ENCODE data around the gene FAM111A. TPM values are rescaled to one million over a fixed set of nuclear protein-coding genes. Genes with fewer than 3 reads are reported as not detected.

The FAM111A gene
- total RNA-seq, 4 donors from 2014 or later: 36.8 to 94.2 (median 51.7) TPM

- TF ChIP-seq CTCF (IDR thresholded peaks at IDR 0.05; ENCODE audit: low read depth): no peak
Observed at GRCh38 chr11:59193587-59194130, 51.0 kb downstream of the FAM111A start.

- TF ChIP-seq CTCF (IDR thresholded peaks at IDR 0.05; ENCODE audit: low read depth): no peak
Observed at GRCh38 chr11:59195586-59195985, 52.9 kb downstream of the FAM111A start.

GRCh38 chr11:59196777-59197176, 54.1 kb downstream of the FAM111A start:
- no peak for TF ChIP-seq CTCF (IDR thresholded peaks at IDR 0.05; ENCODE audit: low read depth)

GRCh38 chr11:59197991-59198390, 55.3 kb downstream of the FAM111A start:
- no peak for TF ChIP-seq CTCF (IDR thresholded peaks at IDR 0.05; ENCODE audit: low read depth)

GRCh38 chr11:59198726-59199125, 56.1 kb downstream of the FAM111A start:
- no peak for TF ChIP-seq CTCF (IDR thresholded peaks at IDR 0.05; ENCODE audit: low read depth)

GRCh38 chr11:59199546-59200422, 57.1 kb downstream of the FAM111A start:
- no peak for TF ChIP-seq CTCF (IDR thresholded peaks at IDR 0.05; ENCODE audit: low read depth)

GRCh38 chr11:59200423-59200746, 57.7 kb downstream of the FAM111A start:
- TF ChIP-seq CTCF (IDR thresholded peaks at IDR 0.05; ENCODE audit: low read depth): no peak
